KMS-11 (cell line): ENCODE measurements around the gene RAMP1.

Source experiments
- H2AFZ ChIP-seq: fragments of 200-600 bp; sonication (generic); 2 replicates; pipeline ENCODE4 v1.6.1; 2016; ENCODE audit warnings: antibody characterized with exemption, mixed run types, low read depth
- H3K27ac ChIP-seq: fragments of 200-600 bp; sonication (generic); 2 replicates; pipeline ENCODE4 v1.6.1; 2016; ENCODE audit warnings: mild to moderate bottlenecking, mixed run types
- H3K27me3 ChIP-seq: fragments of 200-600 bp; sonication (generic); 2 replicates; pipeline ENCODE4 v1.6.1; 2017; ENCODE audit warnings: mild to moderate bottlenecking, low read depth, mixed run types, moderate library complexity; ENCODE audit not compliant: insufficient read depth
- H3K36me3 ChIP-seq: fragments of 200-600 bp; sonication (generic); 2 replicates; pipeline ENCODE4 v1.6.1; 2017; ENCODE audit warnings: mild to moderate bottlenecking, mixed run types; ENCODE audit not compliant: insufficient read depth
- H3K4me1 ChIP-seq: fragments of 200-600 bp; sonication (generic); 2 replicates; pipeline ENCODE4 v1.6.1; 2016; ENCODE audit warnings: mild to moderate bottlenecking, low read depth, mixed run types; ENCODE audit not compliant: poor library complexity, severe bottlenecking
- H3K4me2 ChIP-seq: fragments of 200-600 bp; sonication (generic); 2 replicates; pipeline ENCODE4 v1.7.0; 2016; ENCODE audit warnings: mild to moderate bottlenecking, mixed run types
- H3K4me3 ChIP-seq: fragments of 200-600 bp; sonication (generic); IDR thresholded peaks from 2 replicates; pipeline ENCODE4 v1.6.1; 2017; ENCODE audit warnings: low read depth, low read length, mixed read lengths; ENCODE audit not compliant: insufficient read depth
- H3K79me2 ChIP-seq: fragments of 200-600 bp; sonication (generic); 2 replicates; pipeline ENCODE4 v1.6.1; 2016; ENCODE audit warnings: low read depth, mixed run types; ENCODE audit not compliant: insufficient read depth
- H3K9ac ChIP-seq: fragments of 200-600 bp; sonication (generic); 2 replicates; pipeline ENCODE4 v1.6.1; 2016; ENCODE audit warnings: mild to moderate bottlenecking, mixed run types
- H4K20me1 ChIP-seq: fragments of 200-600 bp; sonication (generic); 2 replicates; pipeline ENCODE4 v1.6.1; 2016; ENCODE audit warnings: mild to moderate bottlenecking, mixed run types; ENCODE audit not compliant: insufficient read depth
- CTCF ChIP-seq: fragments of 200-600 bp; sonication (generic); conservative IDR thresholded peaks from 2 replicates; pipeline ENCODE4 v1.6.1; 2017; ENCODE audit warnings: low read depth, mild to moderate bottlenecking, antibody characterized with exemption, low read length, moderate library complexity, mixed read lengths

RAMP1 gene

GRCh38 chr2:237912271-237913192 is 53.1 kb downstream of the RAMP1 start:
- Histone ChIP-seq H3K4me3 (no peak overlapping the region), H3K27ac (no peak overlapping the region), H3K4me2 (no peak overlapping the region), H3K9ac (no peak overlapping the region), H3K36me3 (no peaks in the 10 kb centered on the region), H3K79me2 (no peaks in the 10 kb centered on the region), H2AFZ (no peak overlapping the region), H3K4me1 (no peaks in the 10 kb centered on the region), H3K27me3 (no peaks in the 10 kb centered on the region), H4K20me1 (no peaks in the 10 kb centered on the region)
- TF ChIP-seq CTCF: no peak

- Histone ChIP-seq H3K27me3 (no peaks in the 10 kb centered on the region), H3K4me2 (no peak overlapping the region), H3K79me2 (no peaks in the 10 kb centered on the region), H2AFZ (no peak overlapping the region), H4K20me1 (no peaks in the 10 kb centered on the region), H3K27ac (no peak overlapping the region), H3K36me3 (no peaks in the 10 kb centered on the region), H3K4me1 (no peaks in the 10 kb centered on the region), H3K4me3 (no peak overlapping the region), H3K9ac (no peak overlapping the region)
- no peak for TF ChIP-seq CTCF
Measured at GRCh38 chr2:237913193-237913917, 53.9 kb downstream of the RAMP1 start.

- H3K27ac ChIP-seq: no peak overlapping the region
- H3K9ac ChIP-seq: no peak overlapping the region
- H3K4me3 ChIP-seq: no peak overlapping the region
- H3K79me2 ChIP-seq: no peaks in the 10 kb centered on the region
- no peaks in the 10 kb centered on the region for H4K20me1 ChIP-seq
- no peaks in the 10 kb centered on the region for H3K4me1 ChIP-seq
- no peaks in the 10 kb centered on the region for H3K36me3 ChIP-seq
- H3K4me2 ChIP-seq: no peak overlapping the region
- no peak overlapping the region for H2AFZ ChIP-seq
- H3K27me3 ChIP-seq: no peaks in the 10 kb centered on the region
- TF ChIP-seq CTCF: no peak
Measured at GRCh38 chr2:237915576-237915975, 56.2 kb downstream of the RAMP1 start.

- Histone ChIP-seq H3K4me3 (no peak overlapping the region), H3K27me3 (no peaks in the 10 kb centered on the region), H3K79me2 (no peaks in the 10 kb centered on the region), H2AFZ (no peak overlapping the region), H3K27ac (no peak overlapping the region), H3K4me2 (no peak overlapping the region), H3K36me3 (no peaks in the 10 kb centered on the region), H3K9ac (no peak overlapping the region), H3K4me1 (no peaks in the 10 kb centered on the region), H4K20me1 (no peaks in the 10 kb centered on the region)
- no peak for TF ChIP-seq CTCF
Measured at GRCh38 chr2:237916296-237916695, 56.9 kb downstream of the RAMP1 start.
